Transverse colon (tissue), 4 donors: Measurements from ENCODE around the gene FOXI3.

Experiments
- CTCF ChIP-seq, 5 experiments: fragments of 200-600 bp in 3 of 5; fragments of 450-650 bp in 2 of 5; sonication (generic) in 3 of 5; IDR thresholded peaks; 1 replicate in 2 of 5; 2 replicates in 3 of 5; pipeline ENCODE4 v1.5.1; 2016 to 2017; ENCODE audit warnings: antibody characterized with exemption in 5 of 5, inconsistent platforms in 3 of 5, mild to moderate bottlenecking in 2 of 5, moderate library complexity in 1 of 5
- POLR2A ChIP-seq: fragments of 450-650 bp; IDR thresholded peaks from one replicate; pipeline ENCODE4 v1.6.1; 2016; ENCODE audit warnings: antibody characterized with exemption, mild to moderate bottlenecking, moderate library complexity
- POLR2AphosphoS5 ChIP-seq, 3 donors: sonication (generic); formaldehyde crosslinking; IDR thresholded peaks; one replicate each; pipeline ENCODE4 v1.6.1; 2016; ENCODE audit warnings: antibody characterized with exemption in 3 of 3

GRCh38 chr2:88442061-88442460 is 10.4 kb downstream of the FOXI3 start:
- TF ChIP-seq POLR2A (no peak), CTCF (IDR thresholded peaks at IDR 0.05) (no peak), POLR2AphosphoS5 (IDR thresholded peaks at IDR 0.05) (no peak)
